Epithelial cell of proximal tubule (primary cell): ENCODE data around the gene ZNF664. TPM values are rescaled to one million over a fixed set of nuclear protein-coding genes. Genes with fewer than 3 reads are reported as not detected.

Experiments
- DNase-seq: peaks from one replicate; pipeline ENCODE4 v3.0.0-alpha.2; 2011; ENCODE audit warnings: low read depth
- H3K4me3 ChIP-seq: 2 replicates; pipeline ENCODE4 v1.5.1; 2011; ENCODE audit warnings: low read depth, mild to moderate bottlenecking, low read length
- total RNA-seq: library from RNA; depleted of rRNA; stranded (reverse); fragments of >200 nt; gene quantifications from 2 replicates; pipeline ENCODE4 v1.2.3, GENCODE V29; 2015
- TF ChIP-seq, protein P1 (sequence below): conservative IDR thresholded peaks from 2 replicates; pipeline ENCODE4 v1.5.1; 2012; ENCODE audit warnings: low read depth, mild to moderate bottlenecking, low read length

The ZNF664 gene
- total RNA-seq, 1 donor from 2014 or later: 41.7 TPM

DNA sequence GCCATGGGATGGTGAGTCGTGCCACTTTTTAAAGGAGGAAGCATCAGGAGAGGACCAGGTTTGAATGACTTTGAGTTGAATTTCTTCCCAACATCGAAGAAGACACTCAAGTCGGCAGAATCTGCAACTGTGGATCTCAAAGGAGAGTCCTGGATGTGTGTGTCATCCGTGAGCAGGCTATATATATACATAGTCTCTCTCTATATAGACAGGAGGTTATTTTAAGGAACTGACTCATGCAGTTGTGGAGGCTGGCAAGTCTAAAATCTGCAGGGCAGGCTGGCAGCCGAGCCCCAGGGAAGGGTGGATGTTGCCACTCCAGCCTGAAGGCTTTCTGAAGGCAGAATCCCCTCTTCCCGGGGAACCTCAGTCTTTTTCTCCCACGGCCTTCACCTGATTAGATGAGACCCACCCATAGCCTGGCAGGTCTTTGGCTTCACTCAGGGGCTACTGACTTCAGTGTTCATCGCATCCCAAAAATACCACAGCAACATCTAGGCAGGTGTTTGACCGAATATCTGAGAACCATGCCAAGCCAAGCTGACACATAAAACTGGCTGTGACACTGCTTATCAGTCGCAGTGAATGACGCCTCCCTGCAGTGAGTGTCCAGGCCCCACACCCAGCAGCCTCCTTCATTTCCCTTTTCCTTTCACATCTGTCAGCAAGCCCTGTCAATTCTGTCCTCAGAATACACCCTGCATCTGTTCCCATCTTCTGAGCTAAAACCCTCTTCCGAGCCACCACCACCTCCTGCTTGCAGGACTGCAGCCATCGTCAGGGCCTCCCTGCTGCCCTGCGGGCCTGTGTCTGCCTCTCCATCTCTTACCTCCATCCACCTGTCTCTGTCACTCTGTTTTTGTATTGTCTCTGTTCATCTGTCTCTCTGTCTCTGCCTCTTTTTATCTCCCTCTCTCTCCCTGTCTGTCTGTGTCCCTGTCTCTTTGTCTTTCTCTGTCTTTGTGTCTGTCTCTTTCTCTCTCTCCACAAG, 54.0 kb downstream of the ZNF664 start:
- TF ChIP-seq, protein P1, sequence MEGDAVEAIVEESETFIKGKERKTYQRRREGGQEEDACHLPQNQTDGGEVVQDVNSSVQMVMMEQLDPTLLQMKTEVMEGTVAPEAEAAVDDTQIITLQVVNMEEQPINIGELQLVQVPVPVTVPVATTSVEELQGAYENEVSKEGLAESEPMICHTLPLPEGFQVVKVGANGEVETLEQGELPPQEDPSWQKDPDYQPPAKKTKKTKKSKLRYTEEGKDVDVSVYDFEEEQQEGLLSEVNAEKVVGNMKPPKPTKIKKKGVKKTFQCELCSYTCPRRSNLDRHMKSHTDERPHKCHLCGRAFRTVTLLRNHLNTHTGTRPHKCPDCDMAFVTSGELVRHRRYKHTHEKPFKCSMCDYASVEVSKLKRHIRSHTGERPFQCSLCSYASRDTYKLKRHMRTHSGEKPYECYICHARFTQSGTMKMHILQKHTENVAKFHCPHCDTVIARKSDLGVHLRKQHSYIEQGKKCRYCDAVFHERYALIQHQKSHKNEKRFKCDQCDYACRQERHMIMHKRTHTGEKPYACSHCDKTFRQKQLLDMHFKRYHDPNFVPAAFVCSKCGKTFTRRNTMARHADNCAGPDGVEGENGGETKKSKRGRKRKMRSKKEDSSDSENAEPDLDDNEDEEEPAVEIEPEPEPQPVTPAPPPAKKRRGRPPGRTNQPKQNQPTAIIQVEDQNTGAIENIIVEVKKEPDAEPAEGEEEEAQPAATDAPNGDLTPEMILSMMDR: no peak
- no peak for DNase-seq
- H3K4me3 ChIP-seq: no peak overlapping the region

DNA sequence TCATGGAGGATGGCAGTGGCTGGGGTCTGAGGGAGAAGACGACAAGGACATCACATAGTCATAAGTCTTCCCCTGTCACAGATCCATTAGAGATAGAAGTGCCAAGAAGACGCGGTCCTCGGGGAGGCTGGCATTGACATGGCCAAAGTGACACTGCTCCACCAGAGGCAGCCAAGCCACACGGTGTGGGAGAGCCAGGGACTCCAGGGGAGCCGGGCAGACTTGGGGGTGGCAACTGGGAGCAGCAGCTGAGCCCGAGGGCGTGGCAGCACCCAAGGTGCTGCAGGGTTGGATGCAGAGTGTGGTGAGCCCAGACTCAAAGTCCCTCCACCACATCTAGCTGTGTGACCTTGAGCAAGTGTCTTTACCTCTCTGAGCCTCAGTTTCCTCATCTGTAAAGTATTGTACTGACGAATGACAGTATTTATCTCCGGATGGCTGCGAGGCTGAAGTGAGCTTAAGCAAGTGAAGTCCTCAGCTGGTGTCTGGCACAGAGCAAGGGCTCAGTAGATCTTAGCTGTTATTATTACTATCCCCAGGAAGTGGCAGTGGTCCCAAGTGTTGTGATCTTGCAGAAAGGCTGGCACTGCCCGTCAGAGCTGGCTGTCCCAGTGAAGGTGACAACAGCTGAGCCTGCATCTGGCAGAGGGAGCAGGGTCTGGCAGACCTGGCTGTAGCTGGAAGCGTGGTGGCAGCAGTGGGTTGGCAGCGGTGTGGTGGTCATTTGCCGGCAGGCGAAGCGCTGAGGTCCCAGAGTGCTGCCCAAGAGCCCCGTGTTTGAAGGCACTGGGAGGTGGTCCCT, 54.9 kb downstream of the ZNF664 start:
- DNase-seq: no peak
- H3K4me3 ChIP-seq: no peak overlapping the region
- TF ChIP-seq, protein P1: no peak

DNA sequence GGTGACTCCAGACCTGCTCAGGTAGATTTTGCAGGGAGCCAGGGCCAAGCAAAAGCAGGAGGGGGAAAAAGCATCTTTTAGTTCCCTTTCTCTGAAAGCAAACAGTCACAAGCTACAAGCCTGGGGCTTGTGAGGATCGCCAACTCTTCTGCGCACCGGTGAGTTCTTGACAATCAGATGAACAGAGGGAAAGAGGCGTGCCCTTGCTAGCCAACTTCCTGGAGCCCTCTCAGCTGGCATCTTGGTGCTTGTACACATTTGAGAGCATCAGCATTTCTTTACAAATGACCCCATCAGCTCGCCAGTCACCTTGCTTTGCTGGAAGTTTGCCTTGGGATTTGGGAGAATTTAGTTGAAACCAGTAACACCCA, 55.5 kb downstream of the ZNF664 start:
- TF ChIP-seq, protein P1: no peak
- no peak overlapping the region for H3K4me3 ChIP-seq
- no peak for DNase-seq

DNA sequence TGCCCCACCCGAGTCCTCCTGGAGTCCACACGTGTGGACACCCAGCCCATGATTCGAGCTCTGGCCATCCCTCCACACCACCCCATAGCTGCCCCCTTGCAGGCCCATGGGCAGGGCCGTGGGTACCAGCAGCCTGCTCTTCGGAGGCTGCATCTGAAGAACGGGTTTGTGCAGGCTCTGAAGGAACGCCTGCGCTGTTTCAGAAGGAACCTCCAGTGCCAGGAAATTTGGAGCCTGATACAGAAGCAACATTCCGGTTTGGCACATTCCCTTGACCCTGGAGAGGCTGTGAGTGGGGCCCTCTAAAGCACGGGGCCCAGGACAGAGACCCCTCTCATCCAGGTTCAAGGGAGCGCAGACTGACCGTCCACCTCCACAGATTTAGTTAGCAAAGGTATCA, 57.0 kb downstream of the ZNF664 start:
- no peak overlapping the region for H3K4me3 ChIP-seq
- TF ChIP-seq, protein P1: no peak
- no peak for DNase-seq

DNA sequence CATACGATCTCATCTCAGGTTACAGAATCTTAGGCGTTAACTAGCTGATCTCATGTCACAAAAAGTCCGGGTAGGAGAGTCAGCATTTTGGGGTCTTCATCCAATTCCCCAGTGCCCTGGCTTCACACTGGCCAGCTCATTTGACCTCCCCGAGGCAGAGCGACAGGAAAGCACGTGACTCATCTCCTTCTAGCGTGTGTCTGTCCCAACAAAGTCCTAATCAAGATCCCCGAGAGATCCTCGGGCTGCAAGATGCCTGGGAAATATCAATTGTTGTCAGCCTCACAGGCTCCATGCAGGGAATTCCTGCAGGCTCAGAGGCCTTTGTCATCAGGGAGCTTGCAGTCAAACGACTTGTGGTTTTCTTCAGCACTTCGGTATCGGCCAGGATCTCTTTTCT, 57.5 kb downstream of the ZNF664 start:
- TF ChIP-seq, protein P1: no peak
- no peak for DNase-seq
- no peak overlapping the region for H3K4me3 ChIP-seq

DNA sequence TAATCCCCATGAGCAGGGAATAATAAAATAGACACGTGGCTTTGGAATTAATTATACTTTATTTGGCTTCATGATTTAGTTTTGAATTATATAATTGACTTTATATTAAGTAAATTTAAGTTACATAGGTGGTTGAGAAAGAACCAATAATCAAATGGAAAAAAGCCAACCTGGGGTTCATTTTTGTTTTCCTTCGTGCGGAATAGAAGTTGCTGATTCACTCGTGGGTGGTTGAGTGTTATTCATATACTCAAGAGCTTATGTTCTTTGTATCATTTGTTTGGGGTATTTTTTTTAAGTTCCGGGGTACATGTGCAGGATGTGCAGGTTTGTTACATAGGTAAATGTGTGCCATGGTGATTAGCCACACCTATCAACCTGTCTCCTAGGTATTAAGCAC, 58.0 kb downstream of the ZNF664 start:
- no peak overlapping the region for H3K4me3 ChIP-seq
- TF ChIP-seq, protein P1: no peak
- DNase-seq: no peak
